HEK293T (cell line): Measurements from ENCODE around the gene C11orf97.
"Not testable (repeated sequence)": the region's sequence is repeated elsewhere in the genome, so short reads cannot be mapped to it uniquely, and the experiment has no call there.

Experiments
- CTCF ChIA-PET: fragments of 350-600 bp; formaldehyde crosslinking; extraction: SDS; loops from one replicate; lab custom pipeline; 2021; ENCODE audit warnings: antibody characterized with exemption, inconsistent platforms; lab: Yijun Ruan, JAX
- POLR2A ChIA-PET: fragments of 350-600 bp; formaldehyde crosslinking; extraction: SDS; loops from one replicate; lab custom pipeline; 2020; ENCODE audit warnings: antibody characterized with exemption, inconsistent platforms; lab: Yijun Ruan, JAX
- DNase-seq: peaks from one replicate; pipeline ENCODE4 v3.0.0; 2012; ENCODE audit warnings: mixed read lengths; ENCODE audit errors: extremely low spot score
- ARNT ChIP-seq: fragments of 450-650 bp; IDR thresholded peaks from 2 replicates; pipeline ENCODE4 v1.6.1; 2017; ENCODE audit warnings: mild to moderate bottlenecking
- BHLHE40 ChIP-seq: fragments of 450-650 bp; IDR thresholded peaks from 2 replicates; pipeline ENCODE4 v1.6.1; 2016; ENCODE audit warnings: mild to moderate bottlenecking, moderate library complexity, borderline replicate concordance
- CTBP1 ChIP-seq: fragments of 450-650 bp; IDR thresholded peaks from 2 replicates; pipeline ENCODE4 v1.6.1; 2016; ENCODE audit warnings: borderline replicate concordance
- ELF4 ChIP-seq: fragments of 450-650 bp; IDR thresholded peaks from 2 replicates; pipeline ENCODE4 v1.6.1; 2017; ENCODE audit warnings: antibody characterized with exemption
- FOXA1 ChIP-seq: fragments of 450-650 bp; IDR thresholded peaks from 2 replicates; pipeline ENCODE4 v1.6.1; 2016; ENCODE audit warnings: mild to moderate bottlenecking
- FOXK2 ChIP-seq: fragments of 450-650 bp; IDR thresholded peaks from 2 replicates; pipeline ENCODE4 v1.6.1; 2016; ENCODE audit warnings: mild to moderate bottlenecking
- FOXM1 ChIP-seq: fragments of 450-650 bp; IDR thresholded peaks from 2 replicates; pipeline ENCODE4 v1.6.1; 2017; ENCODE audit warnings: mild to moderate bottlenecking, borderline replicate concordance
- HDGF ChIP-seq: fragments of 450-650 bp; IDR thresholded peaks from 2 replicates; pipeline ENCODE4 v1.6.1; 2017; ENCODE audit warnings: antibody characterized with exemption, borderline replicate concordance
- L3MBTL2 ChIP-seq: fragments of 450-650 bp; conservative IDR thresholded peaks from 2 replicates; pipeline ENCODE4 v1.6.1; 2016; ENCODE audit warnings: mild to moderate bottlenecking
- LEF1 ChIP-seq: fragments of 450-650 bp; IDR thresholded peaks from 2 replicates; pipeline ENCODE4 v1.6.1; 2017; ENCODE audit warnings: mild to moderate bottlenecking, borderline replicate concordance
- NFRKB ChIP-seq: fragments of 450-650 bp; IDR thresholded peaks from 2 replicates; pipeline ENCODE4 v1.6.1; 2016; ENCODE audit warnings: mild to moderate bottlenecking, moderate library complexity
- SP1 ChIP-seq: fragments of 450-650 bp; IDR thresholded peaks from 2 replicates; pipeline ENCODE4 v1.6.1; 2017
- SUZ12 ChIP-seq: fragments of 450-650 bp; IDR thresholded peaks from 2 replicates; pipeline ENCODE4 v1.6.1; 2016; ENCODE audit warnings: mild to moderate bottlenecking
- TARDBP ChIP-seq: fragments of 450-650 bp; IDR thresholded peaks from 2 replicates; pipeline ENCODE4 v1.6.1; 2016
- ZNF384 ChIP-seq: fragments of 450-650 bp; IDR thresholded peaks from 2 replicates; pipeline ENCODE4 v1.6.1; 2016
- TF ChIP-seq, protein P1 (sequence below): fragments of 450-650 bp; IDR thresholded peaks from 2 replicates; pipeline ENCODE4 v1.6.1; 2016

The C11orf97 gene

DNA sequence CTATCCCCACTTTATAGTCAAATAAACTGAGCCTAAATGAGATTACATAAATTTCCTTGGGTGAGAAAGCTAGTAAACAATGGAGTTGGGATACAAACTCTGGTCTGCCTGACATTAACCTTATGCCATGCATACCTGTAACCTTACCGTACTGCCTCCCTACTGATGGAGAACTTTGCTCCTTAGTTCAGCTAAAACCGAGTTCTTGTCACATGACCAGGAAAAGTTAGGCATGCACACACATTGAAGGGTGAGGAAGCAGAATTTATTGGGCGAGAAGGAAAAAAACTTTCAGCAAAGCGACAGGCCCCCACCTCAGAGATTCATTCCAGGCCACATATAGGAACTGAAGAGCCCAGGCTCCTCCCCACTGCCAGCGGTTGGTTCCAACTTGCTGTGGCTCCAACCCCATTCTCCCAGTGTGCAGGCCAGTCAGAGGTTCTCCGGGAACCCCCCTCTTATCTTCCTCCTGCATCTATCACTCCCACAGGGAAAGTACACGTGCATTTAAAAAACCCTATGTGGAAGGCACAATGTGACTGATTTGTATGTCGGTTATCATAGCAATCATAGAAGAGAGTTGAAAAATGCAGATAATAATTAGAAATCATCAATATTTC, 51.7 kb downstream of the C11orf97 start:
- ChIA-PET POLR2A (no interaction called here), CTCF (no interaction called here)
- TF ChIP-seq, protein P1, sequence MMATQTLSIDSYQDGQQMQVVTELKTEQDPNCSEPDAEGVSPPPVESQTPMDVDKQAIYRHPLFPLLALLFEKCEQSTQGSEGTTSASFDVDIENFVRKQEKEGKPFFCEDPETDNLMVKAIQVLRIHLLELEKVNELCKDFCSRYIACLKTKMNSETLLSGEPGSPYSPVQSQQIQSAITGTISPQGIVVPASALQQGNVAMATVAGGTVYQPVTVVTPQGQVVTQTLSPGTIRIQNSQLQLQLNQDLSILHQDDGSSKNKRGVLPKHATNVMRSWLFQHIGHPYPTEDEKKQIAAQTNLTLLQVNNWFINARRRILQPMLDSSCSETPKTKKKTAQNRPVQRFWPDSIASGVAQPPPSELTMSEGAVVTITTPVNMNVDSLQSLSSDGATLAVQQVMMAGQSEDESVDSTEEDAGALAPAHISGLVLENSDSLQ = no peak
- no peak for TF ChIP-seq HDGF
- no peak for TF ChIP-seq FOXK2
- TF ChIP-seq ELF4 = no peak
- no peak for TF ChIP-seq LEF1
- DNase-seq = no peak

DNA sequence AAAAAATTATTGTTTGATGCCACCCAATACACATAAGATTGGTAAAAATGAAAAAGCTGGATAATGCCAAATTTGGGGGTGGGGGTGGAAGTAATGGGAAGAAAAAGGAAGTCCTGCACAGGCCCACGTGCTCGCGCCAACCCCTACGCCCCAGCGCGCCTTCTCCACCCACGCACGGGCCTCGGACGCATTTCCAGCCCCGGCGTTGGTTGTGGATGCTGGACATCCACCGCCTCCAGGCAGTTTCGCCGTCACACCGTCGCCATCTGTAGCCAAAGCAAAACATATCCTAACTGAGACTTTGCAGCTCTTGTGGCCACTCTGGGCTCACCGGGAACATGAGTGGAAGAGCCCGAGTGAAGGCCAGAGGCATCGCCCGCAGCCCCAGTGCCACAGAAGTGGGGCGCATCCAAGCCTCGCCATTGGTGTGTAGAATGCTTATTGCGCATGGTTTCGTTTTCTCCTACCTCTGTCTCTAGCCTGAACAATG, 55.0 kb downstream of the C11orf97 start, which contains the start of gene PIWIL4:
Gene PIWIL4 (plus strand): TSS at position 188 of the 490 bp plus-strand sequence. CDS start 151 bp downstream, at position 339.
- no peak for DNase-seq
- CTCF ChIA-PET = no interaction called here
- TF ChIP-seq FOXM1 (no peak), FOXA1 (no peak), HDGF (no peak)
- TF ChIP-seq, protein P1 = no peak
- POLR2A ChIA-PET = no interaction called here

- DNase-seq = no peak
- TF ChIP-seq LEF1 (no peak), SP1 (no peak)
- ChIA-PET CTCF (no interaction called here), POLR2A (no interaction called here)
Measured at GRCh38 chr11:94568200-94568599, 55.9 kb downstream of the C11orf97 start.

- TF ChIP-seq ARNT = no peak
- no peak for TF ChIP-seq FOXK2
- no peak for TF ChIP-seq TARDBP
- TF ChIP-seq CTBP1 = no peak
- TF ChIP-seq BHLHE40 = no peak
- TF ChIP-seq, protein P1 = no peak
- no peak for TF ChIP-seq LEF1
- no peak for TF ChIP-seq SP1
- TF ChIP-seq L3MBTL2 = no peak
- DNase-seq = no peak
- ChIA-PET POLR2A (no interaction called here), CTCF (no interaction called here)
Measured at GRCh38 chr11:94568717-94569116, 56.5 kb downstream of the C11orf97 start.

DNA sequence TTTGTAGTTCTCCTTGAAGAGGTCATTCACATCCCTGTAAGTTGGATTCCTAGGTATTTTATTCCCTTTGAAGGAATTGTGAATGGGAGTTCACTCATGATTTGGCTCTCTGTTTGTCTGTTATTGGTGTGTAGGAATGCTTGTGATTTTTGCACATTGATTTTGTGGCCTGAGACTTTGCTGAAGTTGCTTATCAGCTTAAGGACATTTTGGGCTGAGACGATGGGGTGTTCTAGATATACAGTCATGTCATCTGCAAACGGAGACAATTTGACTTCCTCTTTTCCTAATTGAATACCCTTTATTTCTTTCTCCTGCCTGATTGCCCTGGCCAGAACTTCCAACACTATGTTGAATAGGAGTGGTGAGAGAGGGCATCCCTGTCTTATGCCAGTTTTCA, 60.7 kb downstream of the C11orf97 start:
- DNase-seq, POLR2A ChIA-PET, CTCF ChIA-PET: not testable (repeated sequence)

DNA sequence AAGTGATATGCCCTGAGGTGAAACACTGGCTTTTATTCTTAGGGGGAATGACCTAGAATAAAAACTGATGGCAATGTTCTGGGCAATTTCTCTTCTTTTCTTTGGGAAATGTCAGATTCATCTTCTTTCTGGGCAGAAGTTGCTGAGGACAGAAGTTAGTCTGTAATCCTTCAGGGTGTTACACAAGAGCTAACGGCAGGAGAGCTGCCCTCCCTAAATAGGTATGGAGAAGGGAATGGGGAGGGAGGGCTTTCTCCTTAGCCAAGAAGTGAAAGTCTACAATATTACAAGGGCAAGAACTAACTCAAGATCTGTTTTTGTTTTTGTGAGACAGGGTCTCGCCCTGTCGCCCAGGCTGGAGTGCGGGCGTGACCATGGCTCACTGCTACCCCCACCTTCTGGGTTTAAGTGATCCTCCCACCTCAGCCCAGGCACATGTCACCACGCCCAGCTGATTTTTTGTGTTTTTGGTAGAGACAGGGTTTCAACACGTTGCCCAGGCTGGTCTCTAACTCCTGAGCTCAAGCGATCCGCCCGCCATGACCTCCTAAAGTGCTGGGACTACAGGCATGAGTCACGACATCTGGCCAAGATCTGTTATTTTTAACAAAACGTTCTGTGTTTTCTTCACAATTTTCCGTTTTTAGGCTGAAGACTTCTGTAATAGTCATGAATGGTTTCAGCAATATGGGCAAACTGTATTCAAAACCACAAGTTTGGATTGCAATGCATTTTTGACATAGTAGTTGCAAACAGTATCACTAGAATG, 62.1 kb downstream of the C11orf97 start:
- ChIA-PET POLR2A (no interaction called here), CTCF (no interaction called here)
- TF ChIP-seq HDGF (no peak), FOXM1 (no peak), SUZ12 (no peak), NFRKB (no peak), LEF1 (no peak), ARNT (no peak), CTBP1 (no peak), FOXK2 (no peak), ELF4 (no peak), FOXA1 (no peak), BHLHE40 (no peak), SP1 (no peak), L3MBTL2 (no peak)
- TF ChIP-seq, protein P1 = no peak
- DNase-seq = no peak

DNA sequence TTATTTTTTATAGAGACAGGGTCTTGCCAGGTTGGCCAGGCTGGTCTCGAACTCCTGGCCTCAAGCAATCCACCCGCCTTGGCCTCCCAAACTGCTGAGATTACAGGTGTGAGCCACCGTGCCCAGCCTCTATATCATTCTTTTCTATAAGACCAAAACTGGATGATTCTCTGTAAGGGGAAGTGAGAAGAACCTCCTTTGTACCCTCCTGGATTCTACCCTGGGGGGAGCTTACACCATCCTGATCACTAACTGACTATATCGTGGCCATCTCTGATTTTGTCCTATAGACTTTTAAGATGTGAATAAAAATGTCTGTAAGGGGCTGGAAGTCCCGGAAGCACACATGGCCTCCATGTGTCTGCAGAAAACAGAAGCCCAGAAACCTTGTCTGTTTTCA, 64.0 kb downstream of the C11orf97 start:
- POLR2A ChIA-PET = no interaction called here
- DNase-seq = no peak
- TF ChIP-seq CTBP1 (no peak), HDGF (no peak), SP1 (no peak), L3MBTL2 (no peak), BHLHE40 (no peak), FOXA1 (no peak), LEF1 (no peak), ARNT (no peak), SUZ12 (no peak), ELF4 (no peak), FOXM1 (no peak), TARDBP (no peak), NFRKB (no peak), ZNF384 (no peak)
- TF ChIP-seq, protein P1 = no peak
- CTCF ChIA-PET = no interaction called here
